Measurements from ENCODE around the gene CR1. TPM values are rescaled to one million over a fixed set of nuclear protein-coding genes. Genes with fewer than 3 reads are reported as not detected.
A peak's percentile ranks its signal among the peaks of the same experiment; 100 is the strongest.
"Not testable (repeated sequence)": the region's sequence is repeated elsewhere in the genome, so short reads cannot be mapped to it uniquely, and the experiment has no call there.

Gene CR1
- total and polyA plus RNA-seq, 8 donors, result 0.44 to 8.0 (median 1.4) TPM

DNA sequence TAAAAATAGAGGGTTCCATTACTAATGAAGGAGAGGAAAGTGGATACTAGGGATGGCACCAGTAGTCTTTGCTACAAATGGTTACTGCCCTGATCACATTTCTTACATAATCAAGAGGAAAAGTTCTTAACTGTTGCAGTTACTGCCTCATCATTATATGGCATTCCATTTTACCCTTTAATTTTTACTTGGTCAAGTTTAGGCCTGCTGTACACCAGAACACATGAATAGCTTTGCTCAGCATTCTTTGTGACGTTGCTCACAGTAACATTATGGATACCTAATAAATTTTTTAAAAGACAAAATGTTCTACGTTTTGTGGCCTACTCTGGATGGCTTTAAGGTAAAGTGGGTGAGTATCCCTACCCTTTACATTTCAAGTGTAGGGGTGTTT is 110.4 kb downstream of the CR1 start:
- 79 to 93% (median 85%) methylated on average over 2 of the region's 2 CpGs for WGBS, 5 donors
- H3K36me3 ChIP-seq, result no peaks in the 10 kb centered on the region
- no peaks in the 10 kb centered on the region for H3K4me1 ChIP-seq
- H3K27me3 ChIP-seq, result no peaks in the 10 kb centered on the region
- DNase-seq, result no peak
- H3K27ac ChIP-seq, result no peak overlapping the region
- no peak overlapping the region for H3K4me3 ChIP-seq
- intact Hi-C loops (cut with DNase I; ENCODE audit: low total_unique reads), result no loop called here
- H3K9me3 ChIP-seq, result no peaks in the 10 kb centered on the region
- TF ChIP-seq POLR2A (IDR thresholded peaks at IDR 0.05) (no peak), EP300 (IDR thresholded peaks at IDR 0.05) (no peak), POLR2AphosphoS5 (IDR thresholded peaks at IDR 0.05) (no peak)
- TF ChIP-seq, protein P1, sequence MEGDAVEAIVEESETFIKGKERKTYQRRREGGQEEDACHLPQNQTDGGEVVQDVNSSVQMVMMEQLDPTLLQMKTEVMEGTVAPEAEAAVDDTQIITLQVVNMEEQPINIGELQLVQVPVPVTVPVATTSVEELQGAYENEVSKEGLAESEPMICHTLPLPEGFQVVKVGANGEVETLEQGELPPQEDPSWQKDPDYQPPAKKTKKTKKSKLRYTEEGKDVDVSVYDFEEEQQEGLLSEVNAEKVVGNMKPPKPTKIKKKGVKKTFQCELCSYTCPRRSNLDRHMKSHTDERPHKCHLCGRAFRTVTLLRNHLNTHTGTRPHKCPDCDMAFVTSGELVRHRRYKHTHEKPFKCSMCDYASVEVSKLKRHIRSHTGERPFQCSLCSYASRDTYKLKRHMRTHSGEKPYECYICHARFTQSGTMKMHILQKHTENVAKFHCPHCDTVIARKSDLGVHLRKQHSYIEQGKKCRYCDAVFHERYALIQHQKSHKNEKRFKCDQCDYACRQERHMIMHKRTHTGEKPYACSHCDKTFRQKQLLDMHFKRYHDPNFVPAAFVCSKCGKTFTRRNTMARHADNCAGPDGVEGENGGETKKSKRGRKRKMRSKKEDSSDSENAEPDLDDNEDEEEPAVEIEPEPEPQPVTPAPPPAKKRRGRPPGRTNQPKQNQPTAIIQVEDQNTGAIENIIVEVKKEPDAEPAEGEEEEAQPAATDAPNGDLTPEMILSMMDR (IDR thresholded peaks at IDR 0.05), result no peak

GRCh38 chr1:207612762-207613161 is 116.8 kb downstream of the CR1 start:
- no peak for DNase-seq
- WGBS, 5 donors, result 85 to 92% (median 87%) methylated on average over 10 to 11 of the region's 11 CpGs
- intact Hi-C loops (cut with DNase I; ENCODE audit: low total_unique reads), result no loop called here

DNA sequence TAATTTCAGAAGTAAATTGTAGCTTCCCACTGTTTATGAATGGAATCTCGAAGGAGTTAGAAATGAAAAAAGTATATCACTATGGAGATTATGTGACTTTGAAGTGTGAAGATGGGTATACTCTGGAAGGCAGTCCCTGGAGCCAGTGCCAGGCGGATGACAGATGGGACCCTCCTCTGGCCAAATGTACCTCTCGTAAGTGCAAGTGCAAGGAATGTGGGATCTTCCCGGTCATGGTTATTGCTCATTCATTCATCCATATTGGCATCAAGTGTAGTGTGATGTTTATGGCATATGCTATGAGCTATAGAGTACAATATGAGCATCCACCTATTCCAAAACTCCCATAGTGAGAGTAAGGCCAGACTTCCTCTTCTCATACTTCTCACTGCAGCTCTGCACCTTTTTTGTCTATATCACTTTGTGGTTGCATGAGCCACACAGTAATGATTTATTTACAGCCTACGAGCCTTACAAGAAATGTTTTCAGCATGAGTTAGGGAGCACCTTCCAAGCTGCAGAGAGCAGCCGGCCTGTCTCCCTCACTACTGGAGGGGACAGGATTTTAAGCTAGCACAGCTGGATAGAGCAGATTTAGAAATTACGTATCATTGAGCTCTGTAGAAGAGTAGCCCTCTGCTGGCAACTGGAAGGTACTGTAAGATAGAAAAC is 124.0 kb downstream of the CR1 start:
- 45 to 55% (median 52%) methylated on average over 7 of the region's 7 CpGs for WGBS, 5 donors
- DNase-seq, result peak in 1 of 2 donors; percentile 76

More at GRCh38 chr1:207612762-207613161, 116.8 kb downstream of the CR1 start:
- Histone ChIP-seq H3K4me1 (no peaks in the 10 kb centered on the region), H3K4me3 (no peak overlapping the region), H3K36me3 (peaks cover 0 to 6% (median 0%) of the 10 kb centered on the region in 4 donors), H3K27me3 (peaks cover 0 to 4% (median 0%) of the 10 kb centered on the region in 3 donors), H3K9me3 (no peaks in the 10 kb centered on the region), H3K27ac (no peak overlapping the region)
- TF ChIP-seq, protein P1 (IDR thresholded peaks at IDR 0.05), result no peak
- TF ChIP-seq EP300 (IDR thresholded peaks at IDR 0.05) (no peak), POLR2AphosphoS5 (IDR thresholded peaks at IDR 0.05) (no peak), POLR2A (IDR thresholded peaks at IDR 0.05) (no peak)

GRCh38 chr1:207620543-207620893 is 124.6 kb downstream of the CR1 start:
- DNase-seq, result no peak
- Histone ChIP-seq H3K4me3 (no peak overlapping the region), H3K36me3 (no peaks in the 10 kb centered on the region), H3K4me1 (peaks cover 0 to 4% (median 0%) of the 10 kb centered on the region in 4 donors), H3K27me3 (no peaks in the 10 kb centered on the region), H3K9me3 (no peaks in the 10 kb centered on the region), H3K27ac (no peak overlapping the region)
- 81 to 91% (median 86%) methylated on average over 2 of the region's 2 CpGs for WGBS, 5 donors
- intact Hi-C loops (cut with DNase I; ENCODE audit: low total_unique reads), result no loop called here
- TF ChIP-seq, protein P1 (IDR thresholded peaks at IDR 0.05), result peak in 1 of 7 experiments; percentile 23
- no peak for TF ChIP-seq EP300 (IDR thresholded peaks at IDR 0.05)
- TF ChIP-seq POLR2AphosphoS5 (IDR thresholded peaks at IDR 0.05), result no peak
- TF ChIP-seq POLR2A (IDR thresholded peaks at IDR 0.05), result no peak

More for the DNA sequence above, 124.0 kb downstream of the CR1 start:
- peaks cover 0 to 4% (median 0%) of the 10 kb centered on the region in 4 donors for H3K4me1 ChIP-seq
- H3K36me3 ChIP-seq, result no peaks in the 10 kb centered on the region
- H3K4me3 ChIP-seq, result no peak overlapping the region
- H3K9me3 ChIP-seq, result no peaks in the 10 kb centered on the region
- no peak overlapping the region for H3K27ac ChIP-seq
- intact Hi-C loops (cut with DNase I; ENCODE audit: low total_unique reads), result no loop called here
- no peak for TF ChIP-seq EP300 (IDR thresholded peaks at IDR 0.05)
- TF ChIP-seq POLR2AphosphoS5 (IDR thresholded peaks at IDR 0.05), result no peak
- TF ChIP-seq, protein P1 (IDR thresholded peaks at IDR 0.05), result peak in 4 of 7 experiments; percentile 40 to 65 (median 62)
- no peak for TF ChIP-seq POLR2A (IDR thresholded peaks at IDR 0.05)
- H3K27me3 ChIP-seq, result no peaks in the 10 kb centered on the region

GRCh38 chr1:207625504-207626071 is 129.6 kb downstream of the CR1 start:
- intact Hi-C loops (cut with DNase I; ENCODE audit: low total_unique reads); DNase-seq; H3K9me3 ChIP-seq; H3K27ac ChIP-seq; H3K4me3 ChIP-seq; H3K27me3 ChIP-seq; H3K36me3 ChIP-seq; H3K4me1 ChIP-seq: not testable (repeated sequence)
- WGBS, 5 donors, result 79 to 90% (median 87%) methylated on average over 1 of the region's 1 CpG
